ENCODE measurements around the gene AQP12B. TPM values are rescaled to one million over a fixed set of nuclear protein-coding genes. Genes with fewer than 3 reads are reported as not detected.
"Not testable (repeated sequence)": the region's sequence is repeated elsewhere in the genome, so short reads cannot be mapped to it uniquely, and the experiment has no call there.

The AQP12B gene
- total RNA-seq, 1 donor = not detected

DNA sequence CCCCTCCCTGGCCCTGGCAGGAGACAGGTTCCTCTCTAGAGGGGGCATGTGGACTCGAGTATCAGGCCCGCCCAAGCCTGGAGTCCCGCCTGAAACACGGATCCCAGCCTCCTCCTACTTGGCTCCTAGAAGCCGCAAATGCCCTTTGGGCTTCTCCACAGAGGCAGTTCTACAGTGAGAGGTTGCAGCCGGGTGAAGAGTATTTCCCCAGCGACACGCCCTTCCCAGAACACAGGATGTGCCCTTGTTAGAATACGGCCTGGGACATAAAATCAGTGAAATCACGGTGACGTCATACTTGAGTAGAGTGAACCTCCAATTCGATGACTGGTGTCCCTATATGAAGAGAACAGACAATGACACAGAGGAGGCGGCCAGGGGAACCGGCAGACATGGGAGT, 4.6 kb downstream of the AQP12B start:
- not testable (repeated sequence) for DNase-seq (ENCODE audit: low read depth); H3K4me3 ChIP-seq (ENCODE audit: low read depth, low read length)

DNA sequence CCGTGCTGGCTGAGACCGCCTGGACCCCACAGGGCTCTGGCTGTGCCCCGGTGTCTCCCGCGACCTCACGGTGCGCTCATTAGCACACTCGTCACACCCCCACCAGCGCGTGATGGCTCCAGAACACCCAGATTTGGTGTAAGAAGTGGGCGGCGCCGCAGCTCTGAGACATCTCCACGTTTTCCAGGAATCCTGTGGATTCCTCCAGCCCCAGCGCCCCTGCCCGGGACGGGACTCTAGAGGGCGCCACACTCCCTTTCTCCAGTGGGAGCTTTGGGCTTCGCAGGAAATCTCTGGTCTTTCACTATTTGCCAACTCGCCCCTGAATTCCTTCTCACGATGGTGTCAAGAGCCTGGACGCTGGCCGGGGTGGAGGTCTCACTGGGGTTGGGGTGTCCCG, 7.3 kb downstream of the AQP12B start:
- not testable (repeated sequence) for H3K4me3 ChIP-seq (ENCODE audit: low read depth, low read length); DNase-seq (ENCODE audit: low read depth)

DNA sequence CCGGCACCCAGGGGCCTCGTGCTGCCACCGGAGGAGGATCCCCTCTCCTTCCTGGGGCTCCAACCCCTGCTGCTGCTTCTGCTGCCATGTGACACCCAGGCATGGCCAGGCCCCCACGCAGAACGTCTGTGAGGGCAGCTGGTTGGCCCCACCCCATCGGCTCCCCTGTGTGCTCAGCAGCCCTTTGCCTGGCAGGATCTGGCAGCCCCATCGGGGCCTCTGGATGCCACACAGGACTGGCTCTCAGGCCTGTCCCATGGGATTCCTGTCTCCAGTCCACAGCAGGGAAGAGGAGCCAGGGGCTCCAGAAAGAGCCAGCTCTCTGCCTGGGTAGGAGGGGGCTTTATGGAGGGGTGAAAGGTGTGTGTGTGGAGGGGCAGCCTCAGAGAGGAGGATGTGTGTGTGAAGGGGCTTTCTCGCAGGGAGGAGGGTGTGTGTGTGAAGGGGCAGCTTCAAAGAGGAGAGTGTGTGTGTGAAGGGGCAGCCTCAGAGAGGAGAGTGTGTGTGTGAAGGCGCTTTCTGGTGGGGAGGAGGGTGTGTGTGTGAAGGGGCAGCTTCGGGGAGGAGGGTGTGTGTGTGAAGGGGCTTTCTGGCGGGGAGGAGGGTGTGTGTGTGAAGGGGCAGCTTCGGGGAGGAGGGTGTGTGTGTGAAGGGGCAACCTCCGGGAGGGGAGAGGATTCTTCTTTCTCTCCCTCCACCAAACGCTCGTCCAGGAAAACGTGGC, 8.1 kb downstream of the AQP12B start:
- H3K4me3 ChIP-seq (ENCODE audit: low read depth, low read length); DNase-seq (ENCODE audit: low read depth): not testable (repeated sequence)

DNA sequence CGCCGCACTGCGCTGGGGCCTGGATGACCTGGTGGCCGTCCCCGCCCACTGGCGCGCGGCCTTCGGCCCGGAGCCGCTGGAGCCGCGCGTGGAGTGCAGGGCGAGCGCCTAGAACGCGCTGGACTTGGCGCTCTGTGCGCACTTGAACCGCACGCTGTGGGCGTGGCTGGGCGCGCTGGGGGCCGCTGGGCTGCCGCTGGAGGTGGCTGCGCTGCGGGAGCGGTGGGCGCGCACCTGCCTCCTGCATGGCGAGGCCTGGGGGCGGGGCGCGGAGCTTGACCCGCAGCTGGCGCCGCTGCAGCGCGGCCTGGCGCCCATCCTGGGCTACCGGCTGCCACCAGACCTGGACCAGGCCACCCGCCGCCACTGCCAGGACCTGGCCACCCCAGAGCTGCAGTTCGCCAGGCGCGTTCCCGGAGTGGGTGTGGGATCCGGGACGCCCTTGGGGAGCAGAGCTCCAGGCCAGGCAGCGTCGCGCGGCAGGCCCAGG, 9.9 kb downstream of the AQP12B start:
- DNase-seq (ENCODE audit: low read depth) = no peak
- H3K4me3 ChIP-seq (ENCODE audit: low read depth, low read length) = no peak overlapping the region
- TF ChIP-seq, protein P1, sequence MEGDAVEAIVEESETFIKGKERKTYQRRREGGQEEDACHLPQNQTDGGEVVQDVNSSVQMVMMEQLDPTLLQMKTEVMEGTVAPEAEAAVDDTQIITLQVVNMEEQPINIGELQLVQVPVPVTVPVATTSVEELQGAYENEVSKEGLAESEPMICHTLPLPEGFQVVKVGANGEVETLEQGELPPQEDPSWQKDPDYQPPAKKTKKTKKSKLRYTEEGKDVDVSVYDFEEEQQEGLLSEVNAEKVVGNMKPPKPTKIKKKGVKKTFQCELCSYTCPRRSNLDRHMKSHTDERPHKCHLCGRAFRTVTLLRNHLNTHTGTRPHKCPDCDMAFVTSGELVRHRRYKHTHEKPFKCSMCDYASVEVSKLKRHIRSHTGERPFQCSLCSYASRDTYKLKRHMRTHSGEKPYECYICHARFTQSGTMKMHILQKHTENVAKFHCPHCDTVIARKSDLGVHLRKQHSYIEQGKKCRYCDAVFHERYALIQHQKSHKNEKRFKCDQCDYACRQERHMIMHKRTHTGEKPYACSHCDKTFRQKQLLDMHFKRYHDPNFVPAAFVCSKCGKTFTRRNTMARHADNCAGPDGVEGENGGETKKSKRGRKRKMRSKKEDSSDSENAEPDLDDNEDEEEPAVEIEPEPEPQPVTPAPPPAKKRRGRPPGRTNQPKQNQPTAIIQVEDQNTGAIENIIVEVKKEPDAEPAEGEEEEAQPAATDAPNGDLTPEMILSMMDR (IDR thresholded peaks at IDR 0.05; ENCODE audit: insufficient read depth, low read length) = no peak

DNA sequence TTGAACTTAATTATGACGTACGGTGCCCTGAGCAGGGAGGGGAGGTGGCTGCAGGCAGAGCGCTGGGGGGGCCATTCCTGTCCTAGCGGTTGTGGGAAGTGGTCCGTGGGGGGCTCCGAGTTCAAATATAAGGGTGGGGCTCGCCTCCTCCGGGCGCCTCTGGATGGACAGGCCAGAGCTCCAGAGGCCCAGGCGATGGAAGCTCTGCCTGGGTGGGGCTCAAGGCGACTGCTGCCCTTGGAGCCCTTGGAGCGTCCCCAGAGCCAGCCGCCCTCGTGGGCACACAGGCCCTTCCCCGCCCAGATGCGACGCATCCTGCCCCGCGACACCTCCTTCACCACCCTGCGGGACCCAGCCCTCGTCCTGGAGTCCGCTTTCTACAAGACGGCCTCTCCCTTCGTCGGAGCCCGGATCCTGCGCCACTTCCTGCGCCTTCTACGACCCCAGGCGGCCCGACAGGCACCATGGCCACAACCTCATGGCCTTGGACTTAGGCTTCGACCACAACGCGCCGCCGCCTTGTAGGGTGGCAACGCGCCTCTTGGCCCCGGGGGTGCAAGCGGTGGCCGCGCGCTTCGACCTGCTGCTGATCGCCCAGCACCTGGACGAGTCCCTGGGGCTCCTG, 10.5 kb downstream of the AQP12B start:
- TF ChIP-seq, protein P1 (IDR thresholded peaks at IDR 0.05; ENCODE audit: insufficient read depth, low read length) = no peak

DNA sequence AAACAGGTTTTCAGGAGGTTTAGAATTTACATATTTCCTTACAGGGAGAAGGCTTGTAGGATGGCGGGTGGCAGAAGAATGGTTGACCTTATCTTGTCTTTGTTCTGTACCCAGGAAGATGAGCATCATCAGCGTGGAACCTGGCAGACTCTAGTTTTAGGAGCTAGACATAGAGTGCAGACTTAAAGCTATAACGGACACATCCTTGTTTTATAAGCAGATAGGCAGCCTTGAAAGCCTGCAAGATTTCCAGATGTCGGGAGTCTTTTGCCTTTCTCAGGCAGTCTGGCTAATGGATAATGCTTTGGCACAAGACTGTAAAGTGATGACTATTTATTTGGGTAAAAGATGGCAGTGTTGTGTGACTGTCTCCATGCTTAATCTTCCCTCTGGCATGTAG, 11.7 kb downstream of the AQP12B start:
- TF ChIP-seq, protein P1 (IDR thresholded peaks at IDR 0.05; ENCODE audit: insufficient read depth, low read length) = no peak
- no peak for DNase-seq (ENCODE audit: low read depth)

More for the DNA sequence above, 10.5 kb downstream of the AQP12B start:
- no peak for DNase-seq (ENCODE audit: low read depth)
- H3K4me3 ChIP-seq (ENCODE audit: low read depth, low read length) = no peak overlapping the region

DNA sequence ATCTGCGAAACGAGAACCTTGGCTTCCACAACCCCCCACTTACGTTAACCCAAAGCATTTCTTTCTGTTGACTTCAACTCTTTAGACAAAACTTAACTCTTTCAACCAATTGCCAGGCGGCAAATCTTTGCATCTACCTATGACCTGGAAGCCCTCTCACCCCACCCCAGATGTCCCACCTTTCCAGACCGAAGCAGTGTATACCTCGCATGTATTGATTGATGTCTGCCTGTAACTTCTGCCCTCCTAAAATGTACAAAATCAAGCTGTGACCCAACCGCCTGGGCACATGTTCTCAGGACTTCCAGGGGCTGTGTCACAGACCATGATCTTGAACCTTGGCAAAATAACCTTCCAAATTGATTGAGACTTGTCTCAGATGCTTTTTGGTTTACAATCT, 12.3 kb downstream of the AQP12B start:
- TF ChIP-seq, protein P1 (IDR thresholded peaks at IDR 0.05; ENCODE audit: insufficient read depth, low read length) = no peak
- H3K4me3 ChIP-seq (ENCODE audit: low read depth, low read length) = no peak overlapping the region
- DNase-seq (ENCODE audit: low read depth) = no peak

More for the DNA sequence above, 11.7 kb downstream of the AQP12B start:
- H3K4me3 ChIP-seq (ENCODE audit: low read depth, low read length) = no peak overlapping the region

DNA sequence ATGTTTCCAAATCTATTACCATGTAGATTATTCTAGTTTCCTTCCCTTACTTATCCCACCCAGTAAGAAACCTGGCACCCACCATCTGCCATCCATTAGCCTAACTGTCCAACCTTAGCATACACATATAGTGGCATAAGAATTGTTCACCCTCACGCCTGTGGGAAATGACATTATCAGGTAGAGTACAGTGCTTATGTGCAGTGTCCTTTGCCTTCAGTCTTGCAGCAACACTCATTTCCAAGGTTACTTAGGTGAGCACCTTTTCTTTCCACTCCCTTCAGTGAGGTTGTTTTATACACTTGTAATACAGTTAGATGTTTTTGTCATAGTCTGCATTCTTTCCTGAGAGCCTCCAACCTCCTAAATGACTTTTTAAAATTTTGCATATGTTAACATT, 18.1 kb downstream of the AQP12B start:
- TF ChIP-seq, protein P1 (IDR thresholded peaks at IDR 0.05; ENCODE audit: insufficient read depth, low read length) = no peak
- H3K4me3 ChIP-seq (ENCODE audit: low read depth, low read length) = no peak overlapping the region
- no peak for DNase-seq (ENCODE audit: low read depth)
